ENCODE data around the gene TADA2A.

DNA sequence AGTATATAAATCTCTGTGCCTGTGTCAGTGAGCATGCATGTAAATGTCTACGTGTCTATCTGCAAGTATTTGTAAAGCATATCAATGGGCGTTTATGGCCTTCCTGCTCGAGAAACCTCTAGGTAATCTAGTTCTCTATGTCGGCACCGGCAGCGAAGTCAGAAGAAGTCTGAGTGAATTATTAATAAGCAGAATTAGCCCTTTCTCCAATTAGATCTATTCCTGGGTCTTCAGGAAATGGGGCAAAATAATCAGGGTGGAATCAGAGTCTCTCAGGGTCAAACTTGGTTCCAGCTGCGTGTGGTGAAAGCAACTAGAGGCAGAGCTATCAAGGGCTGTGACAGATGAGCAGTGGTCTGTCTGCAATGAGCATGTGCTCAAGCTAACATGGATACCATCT is 31.0 kb upstream of the TADA2A start, which contains the start of gene C17orf78:
- no peak for TF ChIP-seq SUZ12 (IDR thresholded peaks at IDR 0.05; ENCODE audit: extremely low read depth, insufficient read depth, insufficient read length)
- TF ChIP-seq ZNF274 (IDR thresholded peaks at IDR 0.05; ENCODE audit: low read depth, low read length) = no peak

All from NT2/D1 (cell line).